H1 (cell line): ENCODE data around the gene PPM1G. TPM values are rescaled to one million over a fixed set of nuclear protein-coding genes. Genes with fewer than 3 reads are reported as not detected.

ENCODE experiments used
- BRCA1 ChIP-seq: IDR thresholded peaks from 2 replicates; pipeline ENCODE4 v1.6.1; 2012; ENCODE audit warnings: low read depth, low read length, improper control_type of control experiment
- CEBPB ChIP-seq: IDR thresholded peaks from 2 replicates; pipeline ENCODE4 v1.6.1; 2012; ENCODE audit warnings: low read depth, low read length
- KDM5A ChIP-seq: fragments of 200-600 bp; IDR thresholded peaks from 2 replicates; pipeline ENCODE4 v1.7.1; 2012; ENCODE audit warnings: mild to moderate bottlenecking, low read length, inconsistent platforms, mixed read lengths
- SIN3A ChIP-seq, 2 experiments: IDR thresholded peaks in 1 of 2; conservative IDR thresholded peaks in 1 of 2; 2 replicates each; pipeline ENCODE4 v1.6.1; 2011 to 2012; ENCODE audit warnings: low read length in 2 of 2, improper control_type of control experiment in 1 of 2, low read depth in 1 of 2, mild to moderate bottlenecking in 1 of 2
- TBP ChIP-seq: IDR thresholded peaks from 2 replicates; pipeline ENCODE4 v1.6.1; 2011; ENCODE audit warnings: low read depth, low read length, improper control_type of control experiment
- polyA plus RNA-seq, 7 experiments: library from polyadenylated mRNA; depleted of rRNA in 3 of 7; stranded (reverse) in 5 of 7; unstranded in 2 of 7; fragments of >200 nt in 5 of 7; fragments of 200-250 nt in 2 of 7; gene quantifications; 1 replicate in 5 of 7; 2 replicates in 1 of 7; 4 replicates in 1 of 7; pipeline versions ENCODE4 v1.2.1 to v1.2.3, GENCODE V29; 2011 to 2013; ENCODE audit warnings: missing spikeins in 2 of 7, mixed read lengths in 2 of 7
- total RNA-seq: library from RNA; stranded (reverse); fragmentation: NEBNext Ultra II Directional; extraction: Animal tissue kit (Norgen Biotek cat#: 25700); gene quantifications from 2 replicates; pipeline ENCODE4 v1.2.1, GENCODE V29; 2021

PPM1G gene
- total and polyA plus RNA-seq, 2 of the 8 experiments (the other 6 are each of a cell fraction or from before 2014, with no cell fraction given), result 73.3 to 203 TPM

- no peak for TF ChIP-seq CEBPB
- TF ChIP-seq TBP, result no peak
- no peak for TF ChIP-seq KDM5A
- no peak for TF ChIP-seq SIN3A (conservative IDR thresholded peaks at IDR 0.05 in 1 of 2, IDR thresholded peaks at IDR 0.05 in 1 of 2; ENCODE audit: low read depth in 1 of 2, low read length in 2 of 2)
- TF ChIP-seq BRCA1, result no peak
Measured at GRCh38 chr2:27441226-27441926, 32.0 kb upstream of the PPM1G start (continued).
